NCI-H345 treated with DMSO at 0.1 percent for 48 hours (cell line): ENCODE measurements around the gene TMEM170B.

ENCODE experiments used
- DNase-seq: peaks from one replicate; lab custom pipeline; 2025; ENCODE audit not compliant: unreplicated experiment; lab: John Stamatoyannopoulos, UW

The TMEM170B gene

GRCh38 chr6:11584244-11584643 lies 46.7 kb downstream of the TMEM170B start:
- no peak for DNase-seq

- DNase-seq: no peak
These were observed 48.0 kb downstream of the TMEM170B start for GRCh38 chr6:11585426-11586016.

- DNase-seq: no peak
These were observed 48.6 kb downstream of the TMEM170B start for GRCh38 chr6:11586117-11586516.

- DNase-seq: no peak
These were observed 49.0 kb downstream of the TMEM170B start for GRCh38 chr6:11586536-11586935.

- DNase-seq: no peak
These were observed 51.7 kb downstream of the TMEM170B start for GRCh38 chr6:11589261-11589660.

DNA sequence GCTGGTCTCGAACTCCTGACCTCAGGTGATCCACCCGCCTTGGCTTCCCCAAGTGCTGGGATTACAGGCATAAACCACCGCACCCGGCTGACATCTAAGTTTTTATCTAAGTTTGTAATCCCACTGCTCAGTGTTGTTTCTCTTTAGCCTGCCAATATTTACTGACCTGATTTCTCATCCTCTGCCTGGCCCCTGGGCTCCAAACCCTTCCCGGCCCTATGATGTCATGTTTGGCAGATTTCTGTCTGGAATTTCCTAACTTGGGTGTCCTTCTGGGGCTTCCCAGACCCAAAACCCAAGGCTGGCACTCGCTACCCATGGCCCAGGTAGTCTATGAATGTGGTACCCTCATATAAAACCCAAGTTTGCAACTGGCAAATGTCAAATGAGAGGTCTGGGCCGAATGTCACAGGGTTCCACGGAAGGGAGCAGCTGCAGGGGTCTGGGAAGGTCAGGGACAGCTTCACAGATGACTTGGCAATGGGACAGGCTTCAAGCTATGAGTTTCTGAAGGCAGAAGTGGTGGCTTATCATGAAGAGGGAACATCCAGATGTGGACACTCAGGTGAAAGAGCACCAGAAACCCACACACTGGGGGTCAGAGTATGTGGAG lies 54.9 kb downstream of the TMEM170B start:
- no peak for DNase-seq

- no peak for DNase-seq
These were observed 55.5 kb downstream of the TMEM170B start for GRCh38 chr6:11593096-11593495.

- no peak for DNase-seq
These were observed 58.4 kb downstream of the TMEM170B start for GRCh38 chr6:11595903-11596302.

DNA sequence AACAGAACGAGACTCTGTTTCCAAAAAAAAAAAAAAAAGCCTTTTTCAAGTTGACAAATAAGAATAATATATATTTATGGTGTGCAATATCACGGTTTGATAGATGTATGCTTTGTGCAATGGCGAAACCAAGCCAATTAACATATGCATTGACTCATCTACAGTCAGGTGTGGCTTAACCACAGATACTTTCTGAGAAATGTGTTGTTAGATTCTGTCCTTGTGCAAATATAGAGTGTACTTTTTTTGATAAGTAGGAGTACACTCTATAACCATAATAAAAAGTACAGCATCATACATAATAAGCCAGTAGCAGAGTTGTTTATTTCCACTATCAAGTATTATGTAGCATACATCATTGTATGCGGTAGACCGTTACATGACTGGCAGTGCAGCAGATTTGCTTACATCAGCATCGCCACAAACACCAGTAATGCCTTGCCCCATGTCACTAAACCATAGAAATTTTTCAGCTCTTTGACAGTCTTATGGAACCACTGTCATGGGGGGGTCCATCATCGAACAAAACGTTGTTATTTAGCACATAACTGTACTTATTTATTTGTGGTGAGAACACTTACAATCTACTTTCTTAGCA lies 59.2 kb downstream of the TMEM170B start:
- no peak for DNase-seq

GRCh38 chr6:11598687-11599086 lies 61.1 kb downstream of the TMEM170B start:
- no peak for DNase-seq

GRCh38 chr6:11600251-11600650 lies 62.7 kb downstream of the TMEM170B start:
- no peak for DNase-seq

DNA sequence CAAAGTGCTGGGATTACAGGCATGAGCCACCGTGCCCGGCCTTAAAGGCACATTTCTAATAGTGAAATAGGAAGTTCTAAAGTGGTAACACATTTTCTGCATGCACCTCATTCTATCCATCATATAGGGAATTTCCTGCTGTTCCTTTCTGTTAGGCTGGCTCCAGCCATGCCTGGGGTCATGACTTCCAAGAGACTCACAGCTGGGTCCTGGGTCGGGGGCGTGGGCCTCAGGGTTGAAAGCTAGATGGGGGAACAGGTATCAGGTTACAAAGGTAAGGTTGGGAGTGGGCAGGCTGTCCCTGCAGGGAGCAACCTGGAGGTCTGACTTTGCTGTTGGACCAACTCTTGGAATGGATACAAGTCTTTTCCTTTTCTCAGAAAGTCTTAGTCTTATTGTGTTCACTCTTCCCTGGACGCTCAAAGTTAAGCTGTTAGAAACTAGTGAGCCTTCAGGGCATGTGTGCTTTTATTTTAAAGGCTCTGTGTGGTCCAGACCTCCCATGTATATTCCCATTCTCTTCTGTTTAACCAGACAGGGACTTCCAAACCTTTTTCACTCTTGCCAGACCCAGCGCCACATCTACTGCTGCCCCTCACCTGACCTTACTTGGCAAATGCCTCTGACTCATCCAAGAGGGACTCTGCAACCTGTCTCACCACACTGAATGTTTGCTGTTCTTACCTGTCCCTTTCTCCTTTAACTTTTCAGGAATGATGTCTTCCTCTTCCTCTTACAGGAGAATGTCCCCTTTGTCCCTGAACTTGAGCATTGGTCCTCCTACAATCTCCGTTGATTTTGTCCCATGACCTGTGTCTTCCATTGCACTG lies 64.4 kb downstream of the TMEM170B start:
- no peak for DNase-seq

DNA sequence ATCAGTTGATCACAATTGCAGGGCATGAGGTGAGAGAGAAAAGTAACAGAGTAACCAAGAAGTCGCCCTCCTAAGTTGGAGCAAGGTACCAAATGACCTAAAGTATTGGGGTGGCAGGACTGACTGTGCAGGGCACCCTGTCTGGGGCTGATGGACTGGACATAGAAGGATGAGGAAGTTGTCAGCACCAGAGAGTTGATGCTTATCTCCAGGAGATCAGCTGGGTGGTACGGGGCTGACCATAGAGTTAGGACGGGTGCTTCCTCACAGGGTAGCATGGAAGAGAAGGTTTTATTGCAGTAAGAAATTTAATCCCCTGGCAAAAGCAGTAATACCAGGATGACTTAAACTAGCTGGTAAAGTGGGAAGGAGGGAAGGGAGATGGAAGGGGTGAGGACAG lies 66.7 kb downstream of the TMEM170B start:
- DNase-seq: no peak

DNA sequence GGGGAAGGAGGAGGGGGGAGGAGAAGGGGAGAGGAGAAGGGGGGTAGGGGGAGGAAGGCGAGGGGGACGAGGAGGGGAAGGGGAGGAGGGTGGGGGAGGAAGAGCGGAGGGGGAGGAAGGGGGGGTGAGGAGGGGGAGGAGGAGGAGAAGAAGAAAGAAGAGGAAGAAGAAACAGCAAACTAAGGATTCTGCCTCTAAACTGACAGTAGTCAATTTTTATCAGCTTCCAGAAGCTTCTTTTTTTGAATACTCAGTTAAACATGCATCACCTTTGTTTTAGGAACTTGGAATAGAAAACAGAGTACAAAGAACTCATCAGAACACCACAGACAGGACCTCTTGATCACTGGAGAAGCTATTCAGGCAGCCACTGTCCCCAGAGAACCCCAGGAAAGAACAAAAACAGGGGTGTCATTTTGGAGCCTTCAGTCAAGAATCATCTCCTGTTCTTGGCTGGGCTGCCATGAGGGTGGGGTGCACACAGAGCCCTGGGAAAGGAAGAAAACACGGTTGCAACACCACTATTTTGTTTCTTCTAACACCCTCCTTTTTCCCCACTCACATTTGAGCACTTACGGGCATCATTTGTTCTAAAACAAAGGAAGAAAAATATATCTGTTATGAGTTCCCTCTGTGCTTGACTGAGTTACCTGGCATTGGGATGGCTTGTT lies 67.4 kb downstream of the TMEM170B start:
- no peak for DNase-seq

DNA sequence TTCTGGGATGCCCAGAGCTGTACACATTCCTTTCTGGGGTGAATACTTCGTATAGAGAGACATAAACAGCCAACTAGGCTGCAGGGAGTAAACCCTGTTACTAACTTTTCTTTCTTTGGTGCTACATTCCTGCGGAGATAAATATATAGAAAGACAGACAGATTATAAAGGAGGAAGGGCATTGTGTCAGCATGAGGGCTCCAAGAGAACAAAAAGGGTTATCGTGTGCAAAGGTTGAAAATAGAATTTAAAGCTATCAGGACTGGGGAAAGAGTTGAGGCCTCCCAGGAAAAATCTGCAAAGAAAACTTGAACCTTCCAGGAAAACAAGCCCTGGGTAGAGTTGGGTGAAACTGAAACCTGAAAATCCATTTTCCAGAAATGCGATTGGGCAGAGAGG lies 68.0 kb downstream of the TMEM170B start:
- DNase-seq: no peak

DNA sequence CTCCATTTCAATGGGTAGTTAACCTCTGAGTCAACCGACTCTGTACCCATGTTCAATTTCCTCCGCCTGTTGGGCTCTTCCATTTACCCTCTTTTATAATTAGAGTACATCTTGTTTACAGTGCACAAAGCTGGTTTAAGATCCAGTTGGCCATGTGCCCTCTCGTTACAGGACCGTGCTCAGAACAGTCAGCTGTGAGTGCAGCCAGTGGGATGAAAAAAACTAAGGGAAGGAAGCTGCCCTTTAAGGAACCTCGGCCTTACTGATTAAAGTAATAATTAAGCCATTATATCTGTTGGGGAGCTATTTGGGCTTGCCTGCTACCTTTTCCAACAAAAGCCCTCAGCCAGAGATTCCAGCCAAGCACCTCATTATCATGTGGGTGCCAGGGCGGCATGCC lies 68.8 kb downstream of the TMEM170B start:
- DNase-seq: no peak

DNA sequence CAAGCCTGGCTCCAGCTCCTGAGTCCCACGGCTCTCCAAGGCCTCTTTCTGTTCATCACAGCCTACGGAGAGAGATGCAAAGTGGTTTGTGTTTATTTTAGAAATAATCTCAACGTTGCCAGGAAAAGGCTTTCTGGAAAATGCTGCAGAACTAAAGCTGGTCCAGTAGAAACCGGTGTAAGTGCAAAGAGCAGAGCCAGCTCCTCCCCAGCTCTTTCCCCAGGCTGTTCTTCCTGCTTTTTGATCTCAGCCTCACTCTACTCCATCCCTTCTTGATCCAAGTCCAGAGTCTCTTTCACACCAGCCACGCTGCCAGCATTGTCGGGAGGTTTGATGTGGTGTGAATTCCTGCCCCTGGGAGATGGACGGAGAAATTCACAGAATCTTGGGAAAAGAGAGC lies 69.8 kb downstream of the TMEM170B start:
- DNase-seq: no peak

DNA sequence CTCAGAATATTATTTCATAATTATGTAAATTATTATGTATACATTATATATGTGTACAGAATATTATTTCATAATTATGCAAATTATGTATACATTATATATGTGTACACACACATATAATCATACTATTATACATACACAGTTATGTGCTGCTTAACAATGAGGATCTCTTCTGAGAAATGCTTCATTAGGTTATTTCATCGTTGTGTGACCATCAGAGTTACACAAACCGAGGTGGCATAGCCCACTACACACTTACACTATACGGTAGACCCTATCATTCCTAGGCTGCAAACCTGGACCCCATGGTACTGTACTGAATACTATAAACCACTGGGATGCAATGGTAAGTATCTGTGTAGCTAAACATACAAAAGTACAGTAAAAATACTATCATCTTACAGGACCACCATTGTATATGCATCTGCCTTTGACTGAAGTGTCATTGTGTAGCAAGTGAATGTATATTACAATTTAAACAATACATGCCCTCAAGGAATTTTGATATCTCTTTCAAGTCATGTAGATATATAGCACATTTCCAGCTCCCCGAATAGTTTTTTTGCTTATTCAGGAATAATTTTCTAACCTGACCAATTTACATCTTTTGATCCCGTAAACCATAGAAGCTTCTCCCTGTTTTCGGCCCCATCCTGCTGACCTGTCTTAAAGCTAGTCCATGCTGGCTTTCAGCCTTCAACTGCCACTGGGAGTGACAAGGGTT lies 71.2 kb downstream of the TMEM170B start:
- DNase-seq: no peak

GRCh38 chr6:11609324-11610071 lies 71.9 kb downstream of the TMEM170B start:
- DNase-seq: no peak

GRCh38 chr6:11613336-11613735 lies 75.8 kb downstream of the TMEM170B start:
- no peak for DNase-seq
